ENCODE data around the gene FAM120B.
"Not testable (repeated sequence)": the region's sequence is repeated elsewhere in the genome, so short reads cannot be mapped to it uniquely, and the experiment has no call there.

The FAM120B gene

DNA sequence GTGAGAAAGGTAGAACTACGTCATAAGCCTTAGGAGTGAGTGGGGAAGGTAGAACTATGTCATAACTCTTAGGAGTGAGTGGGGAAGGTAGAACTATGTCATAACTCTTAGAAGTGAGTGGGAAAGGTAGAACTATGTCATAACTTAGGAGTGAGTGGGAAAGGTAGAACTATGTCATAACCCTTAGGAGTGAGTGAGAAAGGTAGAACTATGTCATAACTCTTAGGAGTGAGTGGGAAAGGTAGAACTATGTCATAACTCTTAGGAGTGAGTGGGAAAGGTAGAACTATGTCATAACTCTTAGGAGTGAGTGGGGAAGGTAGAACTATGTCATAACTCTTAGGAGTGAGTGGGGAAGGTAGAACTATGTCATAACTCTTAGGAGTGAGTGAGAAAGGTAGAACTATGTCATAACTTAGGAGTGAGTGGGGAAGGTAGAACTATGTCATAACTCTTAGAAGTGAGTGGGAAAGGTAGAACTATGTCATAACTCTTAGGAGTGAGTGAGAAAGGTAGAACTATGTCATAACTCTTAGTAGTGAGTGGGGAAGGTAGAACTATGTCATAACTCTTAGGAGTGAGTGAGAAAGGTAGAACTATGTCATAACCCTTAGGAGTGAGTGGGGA is 92.3 kb downstream of the FAM120B start:
- not testable (repeated sequence) for DNase-seq

DNA sequence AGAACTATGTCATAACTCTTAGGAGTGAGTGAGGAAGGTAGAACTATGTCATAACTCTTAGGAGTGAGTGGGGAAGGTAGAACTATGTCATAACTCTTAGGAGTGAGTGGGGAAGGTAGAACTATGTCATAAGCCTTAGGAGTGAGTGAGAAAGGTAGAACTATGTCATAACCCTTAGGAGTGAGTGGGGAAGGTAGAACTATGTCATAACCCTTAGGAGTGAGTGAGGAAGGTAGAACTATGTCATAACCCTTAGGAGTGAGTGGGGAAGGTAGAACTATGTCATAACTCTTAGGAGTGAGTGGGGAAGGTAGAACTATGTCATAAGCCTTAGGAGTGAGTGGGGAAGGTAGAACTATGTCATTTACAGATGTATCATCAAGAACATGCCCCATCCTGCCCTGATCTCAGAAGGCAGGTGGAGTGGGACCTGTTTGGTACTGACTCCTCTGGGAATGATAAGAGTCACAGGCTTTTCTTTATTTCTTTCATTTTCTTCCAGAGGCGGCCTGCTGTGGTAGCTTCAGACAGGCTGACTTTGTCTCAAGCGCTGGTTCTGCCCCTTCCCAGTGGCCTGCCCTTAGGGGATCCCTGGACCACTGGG is 93.5 kb downstream of the FAM120B start:
- DNase-seq: not testable (repeated sequence)

DNA sequence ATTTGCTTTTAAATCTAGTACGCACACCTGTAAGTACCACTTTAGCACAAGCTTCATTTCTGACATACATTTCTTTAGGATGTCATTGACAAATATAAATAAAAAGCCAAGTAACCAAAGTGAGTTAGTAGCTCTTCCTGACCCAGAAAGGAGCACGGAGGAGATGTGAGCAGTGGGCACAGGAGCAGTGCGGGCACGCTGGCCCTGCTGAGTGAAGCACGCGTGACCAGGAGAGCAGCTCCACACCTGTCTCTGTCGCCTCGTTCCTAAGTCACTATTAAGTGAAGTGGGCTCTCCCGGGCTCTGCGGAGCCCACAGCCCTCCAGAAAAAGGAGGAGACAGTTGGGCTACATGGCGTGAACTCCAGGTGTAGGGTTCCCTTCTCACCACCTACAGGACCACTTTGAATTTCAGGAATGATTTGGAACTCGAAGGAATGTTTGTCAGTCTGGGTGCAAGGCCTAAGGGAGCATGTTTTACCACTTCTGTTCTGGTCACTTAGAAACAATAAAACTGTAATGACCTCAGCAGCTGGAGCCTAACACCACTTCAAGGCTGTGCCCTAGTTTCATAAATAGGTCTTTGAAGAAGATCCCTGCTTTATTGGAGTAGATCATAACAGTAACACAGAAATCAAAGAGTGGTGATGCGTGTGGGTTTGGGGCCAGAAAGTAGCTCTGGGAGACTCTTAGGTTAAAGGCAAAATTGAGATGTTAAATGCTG is 95.9 kb downstream of the FAM120B start:
- DNase-seq: no peak

DNA sequence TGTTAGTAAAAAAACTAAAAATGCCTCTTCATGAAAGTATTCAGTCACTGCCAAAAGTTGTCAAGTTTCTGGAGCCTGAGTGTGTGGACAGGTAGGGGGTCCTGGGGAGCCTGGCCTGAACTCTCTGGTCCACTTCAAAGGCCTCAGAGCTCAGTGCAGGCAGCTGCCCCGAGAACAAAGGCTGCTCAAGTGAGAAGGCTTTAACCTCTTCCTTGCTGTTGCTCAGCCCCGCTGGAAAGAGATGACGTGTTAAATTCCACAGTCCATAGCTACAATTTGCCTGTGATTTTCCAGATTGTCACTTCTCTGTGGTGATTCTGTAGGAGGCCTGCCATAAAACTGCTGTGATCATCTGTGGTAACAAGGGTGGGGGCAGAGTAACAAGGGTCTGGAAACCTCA is 96.9 kb downstream of the FAM120B start:
- no peak for DNase-seq

DNA sequence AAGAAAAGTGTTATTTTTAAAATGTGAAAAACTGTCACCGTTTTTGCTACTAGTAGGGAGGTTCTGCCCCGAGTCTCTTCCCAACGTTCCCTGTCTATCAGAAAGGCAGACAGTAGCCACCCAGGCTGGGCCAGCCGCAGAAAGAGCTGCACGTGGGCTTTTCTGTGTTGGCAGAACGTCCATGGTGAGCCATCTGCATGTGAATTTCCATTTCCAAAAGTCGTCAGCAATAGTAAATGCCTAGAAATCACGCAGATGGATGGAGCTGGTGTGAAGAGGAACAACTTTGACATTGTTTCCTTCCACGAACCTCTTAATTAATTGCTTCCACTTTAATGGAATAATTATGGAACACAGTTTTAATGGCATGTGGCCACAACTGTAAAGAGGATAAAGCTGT is 97.5 kb downstream of the FAM120B start:
- no peak for DNase-seq

DNA sequence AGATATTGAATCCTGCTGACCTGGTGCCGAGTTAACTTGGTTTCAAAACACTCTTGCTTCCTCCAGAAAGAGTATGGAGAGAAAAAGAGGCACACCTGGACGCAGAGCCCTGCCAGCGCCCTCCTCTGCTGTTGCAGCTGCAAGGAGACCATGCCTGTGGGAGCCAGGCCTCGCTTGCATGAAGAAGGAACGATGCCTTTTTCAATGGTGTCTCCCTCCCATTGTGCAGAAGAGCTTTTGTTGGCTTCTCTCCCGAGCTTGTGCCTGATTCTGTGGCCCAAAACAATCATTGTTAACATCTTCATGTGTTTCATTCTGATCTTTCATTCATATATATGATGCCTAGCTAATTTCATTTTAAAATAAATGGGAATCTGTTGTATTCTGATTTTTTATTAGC is 98.1 kb downstream of the FAM120B start:
- DNase-seq: no peak

DNA sequence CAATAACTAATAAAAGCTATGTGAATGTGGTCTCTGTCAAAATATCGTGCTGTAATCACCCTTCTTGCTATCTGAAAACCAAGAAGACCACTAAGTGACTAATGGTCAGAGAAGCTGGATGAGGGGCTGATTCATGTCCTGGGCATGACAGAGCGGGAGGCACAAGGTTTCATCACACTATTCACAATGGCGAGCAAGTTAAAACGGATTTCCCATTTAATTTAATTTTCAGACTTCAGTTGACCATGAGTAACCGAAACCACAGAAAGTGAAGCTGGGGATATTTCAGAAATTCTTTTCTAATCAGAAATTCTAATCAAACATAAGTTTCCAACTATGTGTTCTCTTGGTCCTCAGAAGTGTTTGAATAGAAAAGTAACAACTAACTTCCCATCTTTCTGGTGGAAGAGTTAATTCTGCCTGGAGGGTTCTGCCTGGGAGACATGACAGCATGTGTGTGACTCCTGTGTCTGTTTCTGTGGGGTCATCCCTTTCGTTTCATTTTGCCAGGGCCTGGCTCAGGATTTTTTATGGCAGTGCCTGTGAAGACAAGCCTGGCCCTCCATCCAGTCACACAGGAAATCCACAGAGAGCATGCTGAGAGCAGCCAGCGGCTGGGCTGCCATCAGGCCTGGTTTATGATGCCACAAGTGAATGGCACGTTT is 98.9 kb downstream of the FAM120B start:
- DNase-seq: no peak

DNA sequence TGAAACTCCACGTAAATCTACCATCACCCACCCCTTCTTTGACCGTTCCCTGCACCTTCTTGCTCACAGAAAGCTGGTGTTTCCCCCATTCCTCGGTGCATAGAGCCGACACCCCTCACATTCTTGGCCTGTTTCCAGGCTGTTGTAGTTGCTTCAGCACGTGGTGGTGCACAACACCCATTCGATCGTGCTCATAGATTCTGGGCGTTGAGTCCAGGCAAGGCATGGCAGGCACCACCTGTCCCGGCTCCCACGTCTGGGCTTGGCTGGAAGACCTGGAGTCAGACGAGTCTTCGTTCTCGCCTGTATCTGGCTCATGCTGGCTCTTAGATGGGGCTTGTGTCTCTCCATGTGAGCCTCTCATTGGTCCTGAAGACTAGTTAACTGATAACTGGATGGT is 100.6 kb downstream of the FAM120B start:
- no peak for DNase-seq

DNA sequence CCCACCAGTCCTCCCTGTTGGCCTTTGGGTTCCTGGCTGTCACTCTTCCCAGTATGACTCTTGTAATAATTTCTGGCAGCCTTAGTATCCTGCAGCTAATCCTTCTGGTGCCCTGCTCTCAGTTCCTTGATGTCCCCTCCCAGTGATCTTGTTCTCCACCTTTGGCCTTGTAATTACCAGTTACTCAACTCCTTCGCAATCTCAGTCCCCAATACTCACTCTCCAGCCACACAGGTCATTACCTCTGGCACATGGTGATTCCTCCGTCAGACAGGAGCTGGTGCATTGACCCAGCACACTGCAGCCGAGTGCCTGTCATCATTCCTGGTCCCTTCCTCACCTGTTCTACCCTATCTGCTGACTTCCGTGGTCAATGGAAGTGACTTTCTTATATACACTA is 101.4 kb downstream of the FAM120B start:
- DNase-seq: no peak

DNA sequence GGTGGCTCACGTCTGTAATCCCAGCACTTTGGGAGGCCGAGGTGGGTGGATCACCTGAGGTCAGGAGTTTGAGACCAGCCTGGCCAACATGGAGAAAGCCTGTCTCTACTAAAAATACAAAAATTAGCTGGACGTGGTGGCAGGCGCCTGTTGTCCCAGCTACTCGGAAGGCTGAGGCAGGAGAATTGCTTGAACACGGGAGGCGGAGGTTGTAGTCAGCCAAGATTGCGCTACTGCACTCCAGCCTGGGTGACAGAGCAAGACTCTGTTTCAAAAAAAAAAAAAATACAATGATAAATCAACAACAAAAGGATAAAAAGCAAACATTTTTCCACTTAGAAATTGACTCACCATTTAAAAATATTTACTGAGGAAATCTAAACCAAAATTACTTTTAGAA is 103.2 kb downstream of the FAM120B start:
- DNase-seq: not testable (repeated sequence)

DNA sequence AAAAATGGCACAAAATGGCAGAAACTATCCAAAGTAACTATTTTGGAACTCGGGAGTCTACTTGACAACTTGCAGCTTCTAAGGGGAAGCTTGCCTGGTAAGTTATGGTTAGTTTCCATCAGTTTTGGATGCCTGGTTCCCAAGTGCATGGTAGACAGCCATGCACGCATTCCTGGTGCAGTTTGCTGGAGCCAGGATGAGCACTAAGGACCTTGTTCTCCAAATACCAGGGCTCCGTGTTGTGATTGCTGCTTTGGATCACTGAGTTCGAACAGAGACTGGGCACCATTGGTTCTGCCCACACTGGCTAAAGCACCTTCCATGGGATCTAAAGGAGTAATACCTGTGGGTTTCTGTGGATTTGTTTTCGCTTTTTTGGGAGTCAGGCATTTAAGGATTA is 103.7 kb downstream of the FAM120B start:
- no peak for DNase-seq

DNA sequence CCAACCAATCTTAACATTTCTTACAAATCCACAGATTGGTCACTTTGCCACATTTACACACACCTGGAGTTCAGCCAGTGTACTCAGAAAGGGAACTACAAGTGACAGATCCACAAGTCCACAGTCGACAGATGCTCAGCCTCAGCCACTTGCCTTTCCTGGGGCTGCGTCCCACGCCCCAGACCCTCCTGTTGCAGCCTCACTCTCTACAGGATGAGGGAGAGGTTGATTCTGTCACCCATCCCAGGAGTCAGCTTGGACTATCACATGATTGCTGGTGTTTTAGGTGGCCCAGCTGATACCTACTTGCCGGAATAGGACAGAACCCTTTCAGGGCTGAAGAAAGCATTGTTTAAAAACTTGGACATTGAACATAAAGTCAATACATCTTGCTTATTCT is 108.8 kb downstream of the FAM120B start:
- no peak for DNase-seq

DNA sequence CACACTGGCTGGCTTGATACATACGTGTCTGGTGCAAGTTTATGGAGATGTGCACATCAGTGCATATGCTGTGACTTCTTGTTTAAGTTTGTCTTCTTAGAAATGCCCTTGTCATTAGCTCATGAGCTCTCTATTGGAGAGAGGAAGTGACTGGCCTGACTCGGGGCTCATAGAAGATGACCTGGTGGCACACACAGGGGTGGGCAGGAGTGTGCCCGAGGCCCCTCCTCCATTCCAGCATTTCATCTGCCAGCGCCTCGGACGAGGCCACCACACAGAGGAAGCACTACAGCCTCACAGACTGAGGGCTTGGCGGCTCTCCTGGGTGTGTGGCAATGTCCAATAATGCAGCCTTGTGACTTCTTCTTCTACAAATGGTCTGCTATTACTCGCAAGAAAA is 109.7 kb downstream of the FAM120B start:
- no peak for DNase-seq

DNA sequence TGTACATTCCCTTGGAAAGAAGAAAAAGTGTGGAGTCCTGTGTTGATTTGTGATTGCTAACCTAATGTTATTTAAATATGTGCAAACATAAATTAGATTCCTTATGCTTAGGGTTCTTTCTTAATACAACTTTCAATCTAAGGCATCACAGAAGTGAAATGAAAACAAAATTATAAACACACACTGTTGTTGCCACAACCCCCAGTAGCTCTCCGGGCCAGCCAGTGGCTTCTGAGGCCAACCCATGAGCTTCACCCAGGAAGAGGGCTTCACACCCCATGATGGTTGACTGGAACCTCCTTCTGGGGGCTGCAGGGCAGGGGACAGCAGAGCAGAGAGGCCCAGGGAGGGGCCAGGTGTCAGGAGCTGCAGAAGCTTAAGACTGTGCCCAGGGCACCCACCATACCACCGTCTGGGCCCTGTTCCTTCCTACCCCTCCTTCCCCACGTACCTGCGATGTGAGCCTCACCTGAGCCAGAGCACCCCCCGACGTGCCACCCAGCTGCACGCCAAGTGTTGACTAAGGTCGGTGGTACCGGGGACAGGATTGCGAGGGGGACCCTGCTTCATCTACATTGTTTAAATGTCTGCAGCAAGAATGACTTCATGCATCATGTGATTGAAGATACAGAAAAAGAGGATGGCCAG is 110.5 kb downstream of the FAM120B start:
- DNase-seq: no peak

DNA sequence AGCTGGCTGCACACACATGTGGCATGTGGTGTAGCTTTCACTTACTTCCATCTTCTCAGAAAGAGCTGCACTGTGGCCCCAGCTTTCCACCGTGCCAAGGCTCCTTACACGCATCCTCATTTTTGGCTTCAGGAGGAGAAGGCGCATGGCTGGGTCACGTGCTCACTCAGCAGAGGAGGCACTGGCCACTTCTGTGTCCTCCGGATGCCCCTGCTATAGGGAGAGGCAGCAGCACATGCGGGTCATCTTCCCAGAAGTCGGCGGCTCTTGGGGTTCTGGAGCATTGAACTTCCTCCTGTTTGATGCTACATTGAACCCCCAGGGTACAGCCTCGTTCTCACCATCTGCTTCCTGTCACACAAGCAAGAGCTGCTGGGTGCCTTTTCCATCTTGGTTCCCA is 111.3 kb downstream of the FAM120B start:
- no peak for DNase-seq

DNA sequence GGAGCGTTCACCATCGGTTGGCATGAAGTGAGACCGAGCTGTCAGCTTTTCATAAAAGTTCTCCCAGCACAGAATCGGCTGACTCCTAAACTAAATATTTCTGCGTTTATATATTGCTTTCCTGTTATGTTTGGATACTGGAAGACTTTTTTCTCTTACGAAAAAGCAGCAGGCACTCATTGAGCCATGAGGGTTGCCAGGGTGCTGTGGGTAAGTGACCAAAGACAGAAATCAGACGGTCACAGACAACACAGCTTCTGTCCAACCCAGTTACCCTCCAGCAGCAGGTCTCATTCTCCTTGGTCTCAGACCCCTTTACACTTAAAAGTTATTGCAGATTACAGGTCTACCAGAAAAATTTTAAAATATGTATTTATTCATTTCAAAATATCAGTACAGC is 113.7 kb downstream of the FAM120B start:
- DNase-seq: no peak

DNA sequence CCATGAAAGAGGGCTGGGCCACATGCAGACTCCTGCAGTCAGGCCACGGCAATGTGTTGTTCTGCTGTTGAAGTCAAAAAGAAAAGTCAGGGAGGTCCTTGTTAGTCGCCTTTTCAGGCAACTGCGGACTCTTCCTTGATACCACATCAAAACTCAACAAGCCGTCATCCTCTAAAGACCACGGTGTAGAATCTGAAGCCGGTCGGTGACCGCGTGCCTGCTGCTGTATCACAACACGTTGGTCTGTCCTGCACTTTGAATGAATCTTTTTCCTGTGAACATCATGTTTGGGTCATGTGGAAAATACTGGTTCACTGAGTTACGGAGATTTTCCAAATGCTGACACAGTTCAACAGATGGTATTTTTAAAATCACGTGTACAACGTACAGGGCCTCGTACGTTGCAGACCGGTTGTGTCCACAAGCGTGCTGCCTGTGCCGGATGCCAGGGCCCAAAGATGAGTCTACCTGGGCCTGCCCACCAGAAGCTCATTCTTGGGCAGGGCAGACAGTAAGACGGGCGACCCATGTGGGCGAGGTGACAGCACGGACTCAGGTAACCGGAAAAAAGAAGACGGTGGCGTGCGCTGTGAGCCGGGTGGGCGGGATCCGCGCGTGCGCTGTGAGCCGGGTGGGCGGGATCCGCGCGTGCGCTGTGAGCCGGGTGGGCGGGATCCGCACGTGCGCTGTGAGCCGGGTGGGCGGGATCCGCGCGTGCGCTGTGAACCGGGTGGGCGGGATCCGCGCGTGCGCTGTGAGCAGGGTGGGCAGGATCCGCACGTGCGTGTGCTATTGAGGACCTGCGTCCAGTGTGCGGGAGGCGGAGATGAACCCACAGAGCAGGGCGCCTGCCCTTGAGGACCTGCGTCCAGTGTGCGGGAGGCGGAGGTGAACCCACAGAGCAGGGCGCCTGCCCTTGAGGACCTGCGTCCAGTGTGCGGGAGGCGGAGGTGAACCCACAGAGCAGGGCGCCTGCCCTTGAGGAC is 114.5 kb downstream of the FAM120B start:
- no peak for DNase-seq

DNA sequence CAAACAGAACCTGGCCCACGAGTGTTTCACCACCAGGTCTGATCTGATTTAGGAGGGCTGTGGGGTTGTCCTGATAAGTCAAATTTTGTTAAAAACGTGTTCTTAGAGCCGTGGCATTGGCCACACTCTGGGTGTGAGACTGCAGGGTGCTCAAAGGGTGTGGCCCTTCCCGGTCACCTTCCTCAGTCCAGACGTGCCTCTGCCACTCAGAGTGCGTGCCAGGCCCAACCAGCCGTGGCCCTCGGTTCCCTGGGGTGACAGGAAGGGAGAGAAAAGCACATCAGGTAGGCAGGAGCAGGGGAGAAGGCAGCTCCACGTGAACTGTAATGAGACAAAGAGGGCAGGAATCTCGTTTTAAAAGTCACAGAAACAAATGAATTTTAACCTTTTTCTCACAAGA is 115.4 kb downstream of the FAM120B start:
- no peak for DNase-seq

DNA sequence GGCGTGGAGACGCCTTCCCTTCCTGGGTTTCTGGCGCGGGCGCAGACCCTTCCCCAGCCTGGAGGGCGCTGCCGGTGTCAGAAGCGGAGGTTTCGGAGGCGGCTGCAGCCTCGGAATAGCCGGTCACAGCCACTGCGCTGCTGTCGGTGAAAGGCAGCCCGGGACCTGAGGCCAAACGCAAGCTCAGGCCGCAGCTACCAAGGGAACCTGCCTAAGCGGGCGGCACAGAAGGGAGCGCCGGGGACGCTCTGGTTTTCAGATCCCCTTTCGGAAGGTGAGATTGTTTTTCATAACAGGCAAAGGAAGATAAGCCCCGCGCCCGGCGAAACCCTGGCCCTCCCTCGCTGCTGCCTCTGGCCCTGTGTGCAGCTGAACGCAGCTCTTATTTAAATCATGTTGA is 116.5 kb downstream of the FAM120B start:
- no peak for DNase-seq

DNA sequence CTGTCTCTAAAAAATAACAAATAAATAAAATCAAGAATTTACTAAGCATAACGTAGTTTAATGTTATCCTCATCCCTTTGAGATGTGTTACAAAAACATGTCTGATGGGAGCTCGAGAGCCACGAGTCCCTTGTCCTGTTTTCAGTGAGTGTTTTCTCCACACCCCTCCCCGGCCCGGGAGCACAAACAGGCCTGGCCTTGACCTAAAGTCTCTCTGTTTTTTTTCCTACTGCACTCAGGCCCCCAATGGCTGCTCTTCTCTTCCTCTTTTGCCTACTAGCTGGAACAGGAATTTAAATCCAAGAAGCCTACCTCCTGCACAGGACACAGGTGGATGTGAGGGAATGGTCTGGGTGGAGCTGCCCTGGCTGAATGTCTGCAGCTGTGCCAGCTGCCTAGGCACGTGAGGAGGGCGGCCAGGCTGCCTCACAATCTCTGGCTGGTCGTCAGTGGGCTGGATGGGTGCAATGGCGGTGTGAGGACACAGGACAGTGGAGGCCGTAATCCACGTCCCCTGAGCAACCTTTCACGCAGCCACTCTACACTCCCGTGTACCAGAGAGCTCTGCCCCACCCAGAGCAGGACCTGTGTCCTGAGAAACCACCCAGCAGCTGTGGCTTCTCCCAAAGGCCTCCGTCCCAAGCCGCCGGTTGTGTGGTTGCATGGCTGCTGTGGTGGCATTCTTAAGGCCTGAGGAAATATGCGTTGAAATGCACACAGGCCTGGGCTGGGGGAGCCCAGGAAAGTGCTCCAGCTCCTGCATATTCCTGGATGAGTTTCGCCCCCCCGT is 117.5 kb downstream of the FAM120B start:
- no peak for DNase-seq

DNA sequence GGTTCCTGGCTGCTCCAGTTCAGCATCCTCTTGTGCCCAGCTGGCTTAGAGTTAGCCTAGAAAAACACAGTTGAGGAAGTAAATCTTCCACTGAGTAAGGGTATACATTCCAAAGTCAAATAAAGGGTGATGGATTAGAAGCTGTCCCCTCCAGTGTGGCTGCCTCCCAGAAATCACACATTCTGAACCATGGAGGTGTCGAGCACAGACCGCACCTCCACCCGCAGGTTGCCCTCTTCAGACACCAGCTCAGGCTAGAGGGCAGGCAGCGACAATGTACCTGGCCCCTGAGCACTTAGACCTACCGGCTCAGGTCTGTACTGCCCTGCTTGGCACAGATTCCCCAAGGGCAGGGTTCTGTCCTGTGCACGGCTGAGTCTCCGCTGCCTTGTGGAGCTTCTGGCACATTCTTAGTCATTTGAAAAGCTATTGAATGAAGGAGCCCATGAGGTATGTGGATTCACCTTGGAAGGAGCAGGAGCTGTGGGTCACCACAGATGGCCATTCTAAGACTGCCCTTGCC is 118.1 kb downstream of the FAM120B start:
- DNase-seq: no peak
